ENCODE measurements around the gene SLC12A7. TPM values are rescaled to one million over a fixed set of nuclear protein-coding genes. Genes with fewer than 3 reads are reported as not detected.
"Not testable (repeated sequence)": the region's sequence is repeated elsewhere in the genome, so short reads cannot be mapped to it uniquely, and the experiment has no call there.

SLC12A7 gene
- polyA plus RNA-seq, 3 donors = 33.2 to 51.6 (median 46.1) TPM

DNA sequence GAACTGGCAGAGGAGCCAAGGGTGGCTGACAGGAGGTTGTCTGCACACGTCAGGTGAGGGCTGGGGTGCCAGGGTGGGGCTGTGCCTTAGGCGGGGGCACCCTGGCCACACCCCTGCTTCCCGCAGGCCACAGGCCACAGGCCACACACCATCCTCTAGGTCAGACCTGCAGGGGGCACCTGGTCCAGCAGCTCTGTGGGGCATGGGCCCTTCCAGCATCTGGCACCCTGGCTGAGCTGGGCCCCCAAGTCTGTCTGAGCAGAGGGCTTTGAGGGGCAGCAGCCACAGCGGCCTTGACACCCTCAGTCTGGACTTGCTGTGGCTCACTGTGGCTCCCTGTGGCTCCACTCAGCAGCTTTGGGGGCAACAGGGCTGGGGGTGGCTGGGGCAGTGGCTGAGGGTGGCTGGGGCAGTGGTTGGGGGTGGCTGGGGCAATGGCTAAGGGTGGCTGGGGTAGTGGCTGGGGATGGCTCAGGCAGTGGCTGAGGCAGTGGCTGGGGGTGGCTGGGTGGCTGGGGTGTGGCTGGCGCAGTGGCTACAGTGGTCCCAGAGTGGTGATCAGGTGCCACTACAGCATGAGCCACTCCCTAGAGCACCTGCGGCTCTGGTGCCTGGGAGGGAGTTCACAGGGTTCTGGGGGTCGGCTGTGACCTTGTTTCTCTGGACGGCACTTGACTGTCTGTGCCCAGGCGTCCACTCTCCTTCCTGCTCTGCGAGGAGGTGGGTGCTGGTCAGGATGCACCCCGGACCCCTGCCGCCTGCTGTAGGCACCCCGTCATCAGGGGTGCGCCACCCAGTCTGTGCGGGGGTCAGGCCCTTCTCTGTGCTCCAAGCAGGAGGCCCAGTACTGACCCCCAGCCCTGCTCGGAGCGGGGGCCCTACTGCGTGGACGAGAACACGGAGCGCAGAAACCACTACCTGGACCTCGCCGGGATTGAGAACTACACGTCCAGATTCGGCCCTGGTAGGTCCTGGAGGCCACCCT is 76.2 kb downstream of the SLC12A7 start:
- no peak for DNase-seq (ENCODE audit: extremely low read depth in 1 of 11, low read depth in 9 of 11, low spot score in 4 of 11)

DNA sequence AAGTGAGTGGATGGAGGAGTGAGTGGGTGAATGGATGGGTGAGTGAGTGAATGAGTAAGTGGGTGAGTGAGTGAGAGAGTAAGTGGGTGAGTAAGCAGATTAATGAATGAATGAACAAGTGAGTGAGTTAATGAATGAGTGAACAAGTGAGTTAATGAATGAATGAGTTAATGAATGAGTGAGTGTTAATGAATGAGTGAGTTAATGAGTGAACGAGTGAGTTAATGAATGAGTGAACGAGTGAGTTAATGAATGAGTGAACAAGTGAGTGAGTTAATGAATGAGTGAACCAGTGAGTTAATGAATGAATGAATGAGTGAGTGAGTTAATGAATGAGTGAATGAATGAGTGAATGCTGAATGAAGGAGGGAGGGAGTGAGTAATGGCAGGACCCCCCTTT is 76.9 kb downstream of the SLC12A7 start:
- no peak for DNase-seq (ENCODE audit: extremely low read depth in 1 of 11, low read depth in 9 of 11, low spot score in 4 of 11)

DNA sequence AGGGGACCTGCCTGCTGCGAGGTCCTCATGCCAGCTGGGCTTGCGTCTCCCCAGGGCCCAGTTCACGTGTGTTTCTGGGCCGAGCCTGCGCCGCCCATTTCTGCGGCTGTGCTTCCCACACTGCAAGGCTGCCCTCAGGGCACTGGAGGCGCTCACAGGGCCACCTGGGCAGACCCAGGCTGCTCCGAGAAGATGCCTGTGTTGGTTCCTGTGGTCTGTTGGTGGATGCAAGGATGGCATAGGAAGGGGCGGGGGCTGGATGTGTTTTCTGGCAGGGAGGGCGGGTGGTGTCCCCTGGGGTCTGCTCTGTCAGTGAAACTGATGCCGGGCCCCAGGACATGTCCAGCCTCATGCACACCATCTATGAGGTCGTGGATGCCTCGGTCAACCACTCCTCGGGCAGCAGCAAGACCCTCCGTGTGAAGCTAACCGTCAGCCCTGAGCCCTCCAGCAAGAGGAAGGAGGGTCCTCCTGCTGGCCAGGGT is 77.4 kb downstream of the SLC12A7 start:
- no peak for DNase-seq (ENCODE audit: extremely low read depth in 1 of 11, low read depth in 9 of 11, low spot score in 4 of 11)

DNA sequence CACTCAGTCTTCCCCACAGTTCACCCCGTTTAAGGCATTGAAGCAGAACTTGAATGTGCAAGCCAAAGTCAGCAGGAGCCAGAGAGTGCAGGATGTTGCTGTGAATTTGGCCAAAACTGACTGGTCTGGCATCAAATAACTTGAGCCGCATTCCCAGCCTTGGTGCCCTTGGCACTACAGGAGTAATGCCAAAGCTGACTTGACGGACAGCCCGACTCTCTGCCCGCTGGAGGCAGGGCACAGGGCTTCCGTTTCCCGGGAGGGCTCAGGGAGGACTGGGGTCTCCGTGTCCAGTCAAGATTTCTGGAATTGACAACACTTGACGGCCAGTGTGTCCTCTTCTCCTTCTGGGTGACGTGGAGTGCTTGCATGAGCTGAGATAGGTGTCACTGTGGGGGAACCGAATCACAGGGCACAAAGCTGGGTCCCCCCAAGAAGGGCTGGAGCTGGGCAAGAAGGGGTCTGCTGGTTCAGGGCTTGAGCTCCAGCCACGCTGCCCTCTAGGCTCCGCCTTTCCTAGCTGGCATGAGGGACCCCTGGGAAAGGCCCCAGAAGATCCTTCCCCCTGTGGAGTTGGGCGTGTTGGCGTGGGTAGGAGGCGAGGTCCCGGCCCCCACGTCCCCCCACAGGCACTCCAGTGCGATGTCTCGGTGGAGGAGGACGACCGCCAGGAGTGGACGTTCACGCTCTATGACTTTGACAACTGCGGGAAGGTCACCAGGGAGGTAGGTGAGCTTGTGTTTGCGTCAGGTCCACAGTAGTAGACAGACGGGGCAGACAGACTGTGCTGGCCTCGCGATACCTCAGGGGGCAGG is 78.0 kb downstream of the SLC12A7 start:
- DNase-seq (ENCODE audit: extremely low read depth in 1 of 11, low read depth in 9 of 11, low spot score in 4 of 11) = no peak

DNA sequence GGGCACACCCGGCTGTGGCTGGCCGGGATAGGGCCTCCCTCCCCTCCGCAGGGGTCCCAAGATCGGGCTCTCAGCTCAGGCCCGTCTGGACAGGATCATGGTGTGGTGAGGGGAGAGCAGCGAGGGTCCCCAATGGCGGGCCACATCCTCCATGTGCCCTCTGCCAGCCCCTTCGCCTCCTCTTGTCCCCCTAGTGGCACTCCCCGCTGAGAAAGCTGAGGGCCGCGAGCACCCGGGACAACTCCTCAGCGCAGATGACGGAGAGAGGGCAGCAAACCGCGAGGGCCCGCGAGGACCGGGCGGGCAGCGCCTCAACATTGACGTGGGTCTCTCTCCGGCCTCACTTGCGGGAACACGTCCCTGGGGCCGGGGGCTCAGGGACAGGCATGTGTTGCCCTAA is 78.7 kb downstream of the SLC12A7 start:
- DNase-seq (ENCODE audit: extremely low read depth in 1 of 11, low read depth in 9 of 11, low spot score in 4 of 11) = no peak

DNA sequence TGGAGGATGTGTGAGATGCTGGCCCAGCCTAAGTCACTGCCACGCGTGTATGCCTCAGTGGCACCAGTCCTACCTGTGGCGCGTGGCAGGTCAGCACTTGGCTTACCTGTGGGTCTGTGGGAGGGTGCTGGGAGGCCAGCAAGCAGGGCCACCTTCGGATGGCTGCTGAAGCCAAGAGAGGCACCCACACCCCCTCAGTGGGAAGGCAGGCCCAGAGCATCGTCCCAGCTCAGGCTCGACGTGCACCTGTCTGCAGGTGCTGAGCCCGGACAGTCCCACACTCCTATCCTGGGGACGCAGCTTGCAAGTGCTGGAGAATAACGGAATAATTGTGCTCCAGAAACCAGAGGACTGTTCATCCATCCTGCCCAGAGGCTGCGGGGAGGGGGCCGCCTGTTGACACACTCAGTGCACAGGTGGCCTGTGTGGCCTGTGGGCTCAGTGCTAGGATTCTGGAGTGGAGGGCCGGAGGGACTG is 79.3 kb downstream of the SLC12A7 start:
- no peak for DNase-seq (ENCODE audit: extremely low read depth in 1 of 11, low read depth in 9 of 11, low spot score in 4 of 11)

DNA sequence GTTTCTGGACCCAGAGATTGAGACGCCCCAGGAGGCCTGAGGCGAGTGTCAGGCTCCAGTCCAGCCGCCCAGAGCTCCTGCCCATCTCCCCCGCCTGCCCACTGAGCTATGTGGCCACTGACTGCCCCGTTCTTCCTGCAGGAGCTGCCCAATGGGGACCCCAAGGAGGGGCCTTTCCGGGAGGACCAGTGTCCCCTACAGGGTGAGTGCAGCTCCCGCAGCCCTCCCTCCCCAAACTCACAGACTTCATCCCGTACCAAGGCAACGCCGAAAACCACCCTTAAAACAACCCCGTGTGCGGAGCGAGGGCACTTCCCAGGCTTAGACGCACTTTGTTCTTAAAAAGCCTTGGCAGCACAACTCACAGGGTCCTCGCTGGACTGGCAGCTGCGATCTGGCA is 79.9 kb downstream of the SLC12A7 start:
- DNase-seq (ENCODE audit: extremely low read depth in 1 of 11, low read depth in 9 of 11, low spot score in 4 of 11) = no peak

DNA sequence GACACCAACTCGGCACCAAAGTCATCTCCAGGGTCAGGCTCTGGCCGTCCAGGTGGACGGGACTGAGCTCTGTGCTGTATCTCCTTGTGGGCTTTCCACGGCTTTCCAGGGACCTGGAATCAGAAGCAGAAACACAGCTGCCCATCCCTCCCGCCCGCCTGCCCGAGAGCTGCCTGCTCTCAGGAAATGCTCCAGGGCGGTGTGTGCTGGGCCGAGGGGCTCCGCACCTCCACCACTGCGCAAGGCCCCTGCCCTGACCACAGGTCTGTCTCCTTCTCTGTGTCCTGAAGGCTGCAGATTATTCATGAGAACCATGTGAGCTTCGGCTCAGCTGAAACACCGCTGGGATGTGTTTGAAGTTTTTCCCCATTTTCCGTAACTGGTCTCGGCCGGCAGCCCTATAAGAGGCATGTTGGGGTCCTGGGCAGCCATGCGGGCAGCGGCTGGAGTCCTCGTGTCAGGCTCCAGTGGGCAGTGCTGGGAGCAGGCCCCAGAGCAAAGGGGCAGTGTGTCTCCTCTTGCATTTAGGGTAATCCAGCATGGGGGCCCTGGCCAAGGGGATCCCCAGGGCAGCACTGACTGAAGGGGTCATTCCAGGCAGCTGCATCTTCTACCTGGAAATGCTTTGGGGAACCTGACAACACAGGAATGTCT is 80.4 kb downstream of the SLC12A7 start:
- DNase-seq (ENCODE audit: extremely low read depth in 1 of 11, low read depth in 9 of 11, low spot score in 4 of 11) = no peak

DNA sequence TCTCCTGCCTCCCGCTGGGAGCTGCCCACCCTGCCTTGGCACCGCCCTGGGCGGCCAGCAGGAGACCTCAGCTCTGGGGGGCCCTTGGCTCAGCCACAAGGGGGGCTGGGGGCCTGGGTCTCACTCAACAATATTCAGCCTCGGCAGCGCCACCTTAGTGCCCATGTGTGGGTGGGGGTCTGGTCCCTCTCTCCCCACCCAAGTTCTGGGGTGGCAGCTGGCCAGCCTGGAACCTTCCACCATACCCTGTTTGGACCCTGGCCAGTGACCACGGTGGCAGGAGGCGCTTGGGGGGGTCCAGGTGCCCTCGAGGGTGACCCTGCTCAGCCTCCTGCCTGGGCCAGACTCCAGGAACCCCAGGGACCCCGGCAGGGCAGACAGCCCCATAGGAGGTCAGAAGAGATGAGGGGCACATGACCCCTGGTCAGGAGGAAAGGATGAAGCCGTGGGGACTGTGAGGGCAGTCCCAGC is 81.0 kb downstream of the SLC12A7 start:
- DNase-seq (ENCODE audit: extremely low read depth in 1 of 11, low read depth in 9 of 11, low spot score in 4 of 11) = no peak

DNA sequence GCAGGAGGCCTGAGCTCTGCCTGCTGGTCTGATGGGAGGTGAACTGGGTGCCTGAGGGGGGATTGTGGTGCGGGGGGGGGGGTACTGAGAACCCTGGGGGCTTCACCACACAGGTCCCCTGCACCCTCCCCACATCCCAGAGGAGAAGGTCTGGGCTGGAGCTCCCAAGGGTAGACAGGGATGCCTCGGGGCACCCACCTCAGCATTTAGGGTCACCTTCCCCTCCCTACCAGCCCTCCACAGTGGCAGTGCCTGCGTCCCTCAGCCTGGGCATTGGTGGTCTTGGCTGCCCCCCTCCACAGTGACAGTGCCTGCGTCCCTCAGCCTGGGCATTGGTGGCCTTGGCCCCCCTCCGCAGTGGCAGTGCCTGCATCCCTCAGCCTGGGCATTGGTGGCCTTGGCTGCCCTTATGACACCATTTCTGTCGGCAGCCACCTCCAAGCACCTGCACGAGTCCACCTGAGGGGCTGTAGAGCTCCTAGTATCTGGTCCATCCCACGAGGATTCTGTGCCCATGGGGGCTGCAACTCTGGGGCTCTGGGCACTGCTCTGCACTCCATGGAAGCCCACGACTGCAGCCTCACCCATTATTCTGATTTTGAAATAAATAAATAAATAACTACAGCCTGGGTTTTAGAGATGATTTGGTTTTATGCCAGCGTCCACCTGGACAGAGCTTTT is 81.8 kb downstream of the SLC12A7 start:
- no peak for DNase-seq (ENCODE audit: extremely low read depth in 1 of 11, low read depth in 9 of 11, low spot score in 4 of 11)

DNA sequence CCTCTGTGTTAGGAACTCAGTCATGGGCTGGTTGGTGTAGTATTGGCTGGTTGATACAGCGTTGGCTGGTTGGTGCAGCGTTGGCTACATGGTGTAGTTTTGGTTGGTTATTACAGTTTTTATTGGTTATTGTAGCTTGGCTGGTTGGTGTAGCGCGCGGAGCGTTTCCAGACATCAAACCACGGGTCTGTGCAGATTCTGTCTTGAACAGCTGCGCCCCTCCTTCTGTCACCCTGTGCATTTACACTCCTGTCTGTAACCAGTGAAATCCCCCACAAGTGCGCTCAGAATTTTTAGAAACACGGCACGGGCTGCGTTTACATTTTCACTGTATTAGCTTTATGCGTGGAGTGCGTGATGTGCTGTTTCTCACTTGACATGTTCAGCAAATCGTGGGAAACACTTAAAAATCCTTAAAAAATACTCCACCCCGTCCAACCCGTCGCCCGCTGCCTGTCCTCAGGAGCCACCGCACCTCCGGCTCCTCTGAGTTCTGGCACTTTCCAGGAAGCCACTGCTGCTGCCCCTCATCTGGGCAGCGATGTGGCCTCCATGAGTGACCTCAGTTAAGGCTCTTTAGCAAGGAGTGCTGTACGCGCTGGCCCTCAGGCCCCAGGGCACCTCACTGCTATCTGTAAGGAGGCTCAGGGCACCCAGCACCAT is 82.5 kb downstream of the SLC12A7 start:
- no peak for DNase-seq (ENCODE audit: extremely low read depth in 1 of 11, low read depth in 9 of 11, low spot score in 4 of 11)

DNA sequence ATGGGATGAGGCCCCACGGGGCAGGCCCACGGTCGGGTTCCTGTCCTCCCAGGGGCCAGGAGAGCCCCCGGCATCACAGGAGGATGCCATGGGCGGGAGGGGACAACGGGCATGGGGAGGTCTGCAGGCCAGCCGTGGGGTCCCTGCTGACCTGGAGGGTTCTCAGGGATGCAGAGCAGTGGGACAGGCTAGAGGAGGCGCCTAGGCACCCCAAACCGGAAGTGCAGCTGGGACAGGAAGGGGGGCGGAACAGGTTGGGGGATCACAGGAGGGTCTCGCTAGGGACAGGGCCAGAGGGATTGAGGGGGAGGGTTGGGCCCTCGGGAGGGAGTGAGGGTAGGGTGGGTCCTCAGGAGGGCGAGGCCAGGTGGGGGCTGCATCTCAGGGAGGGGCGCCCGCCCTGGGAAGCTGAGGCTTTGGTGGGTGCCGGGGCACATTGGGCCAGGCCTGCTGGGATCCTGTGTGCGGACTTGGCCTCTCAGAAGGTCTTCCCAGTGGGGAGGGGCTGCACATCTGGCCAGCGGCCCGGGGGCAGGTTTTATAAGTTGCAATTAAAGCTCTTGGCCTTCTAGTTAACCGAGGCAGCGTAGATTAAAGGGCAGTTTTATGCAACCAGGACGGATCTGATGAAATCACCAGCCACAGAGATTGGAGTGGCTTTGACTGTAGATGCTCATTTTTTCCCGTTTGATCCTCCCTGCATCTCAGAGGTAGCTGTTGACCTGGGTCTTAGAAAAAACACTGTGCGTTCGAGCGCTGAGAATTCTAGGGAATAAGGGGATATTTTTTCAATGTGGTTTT is 83.2 kb downstream of the SLC12A7 start:
- DNase-seq (ENCODE audit: extremely low read depth in 1 of 11, low read depth in 9 of 11, low spot score in 4 of 11) = no peak

DNA sequence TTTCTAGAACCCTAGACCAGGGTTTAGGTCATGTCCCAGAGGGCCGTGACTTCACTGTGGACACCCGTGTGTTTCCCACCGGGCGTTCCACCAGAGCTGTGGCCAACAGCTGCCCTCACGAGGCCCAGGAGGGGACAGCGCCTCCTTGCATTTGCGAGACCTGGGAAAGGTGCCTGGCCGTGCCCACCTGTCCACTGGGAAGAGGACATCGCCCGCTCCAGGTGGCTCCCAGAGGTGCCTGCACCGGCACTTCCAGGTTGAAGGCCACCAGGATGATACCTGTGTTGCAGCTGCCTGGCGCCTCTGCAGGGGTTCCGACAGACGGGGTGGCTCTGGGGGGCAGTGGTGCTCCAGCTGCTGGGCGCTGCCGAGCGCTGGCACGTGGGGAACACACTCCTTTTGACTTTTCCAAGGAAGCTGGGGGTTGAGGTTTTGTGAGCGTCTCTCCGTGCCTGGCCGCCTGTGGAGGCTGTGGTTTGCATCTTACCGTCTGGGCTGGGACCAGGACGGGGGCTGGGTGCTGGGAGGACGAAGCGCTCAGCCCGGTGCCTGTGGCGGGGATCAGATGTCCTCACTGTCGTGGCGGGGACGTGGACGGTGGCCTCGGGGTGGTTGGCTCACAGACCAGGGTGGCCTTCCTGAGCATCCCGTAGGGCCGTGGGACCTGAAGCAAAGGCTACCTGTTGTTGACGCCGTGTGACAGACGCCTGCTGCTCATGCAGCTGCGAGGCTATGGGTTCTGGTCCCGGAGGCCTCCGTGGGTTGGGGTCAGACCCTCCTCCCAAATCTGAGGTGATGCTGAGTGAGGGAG is 84.0 kb downstream of the SLC12A7 start:
- DNase-seq (ENCODE audit: extremely low read depth in 1 of 11, low read depth in 9 of 11, low spot score in 4 of 11) = no peak

DNA sequence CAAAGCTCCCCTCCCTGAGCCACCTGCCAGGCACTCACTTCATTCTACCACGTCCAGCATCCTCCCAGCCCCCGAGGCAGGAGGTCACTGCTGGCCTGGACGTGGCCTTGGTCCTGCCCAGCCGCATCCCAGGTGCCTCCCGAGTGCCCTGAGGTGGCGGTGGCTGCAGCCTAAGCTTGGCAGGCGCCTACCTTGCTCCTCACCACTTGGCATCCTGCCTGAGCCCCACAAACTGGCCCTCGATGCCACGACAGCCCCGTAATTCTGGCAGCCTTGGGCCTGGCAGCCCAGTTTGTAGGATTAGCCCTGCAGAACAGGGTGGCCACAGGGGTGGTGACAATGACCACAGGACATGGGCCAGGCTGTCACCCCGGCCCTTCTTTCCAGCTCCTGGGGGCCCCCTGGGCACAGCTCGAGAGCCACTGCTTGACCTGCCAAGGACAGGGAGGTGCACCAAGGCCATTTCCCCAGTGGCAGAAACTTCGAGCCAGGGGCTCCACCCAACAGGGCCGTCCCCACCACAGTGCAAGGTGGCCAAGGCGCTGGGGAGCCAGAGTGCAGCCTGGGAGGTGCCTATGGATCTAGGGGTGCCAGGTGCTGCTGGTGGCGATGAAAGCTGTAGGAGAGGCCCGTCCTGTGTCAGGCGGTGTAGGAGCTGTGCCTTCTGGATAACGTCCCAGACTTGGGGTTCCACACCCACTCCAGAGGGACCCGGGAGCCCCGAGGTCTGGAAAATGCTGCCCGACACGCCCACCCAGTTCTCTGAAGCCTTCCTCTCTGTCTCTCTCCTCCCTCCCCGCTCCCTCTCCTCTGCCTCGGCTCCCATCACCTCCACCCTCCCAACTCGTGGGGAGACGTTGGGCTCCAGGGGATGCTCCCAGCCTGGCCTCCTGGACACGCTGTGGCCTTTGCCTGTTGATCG is 84.9 kb downstream of the SLC12A7 start:
- no peak for DNase-seq (ENCODE audit: extremely low read depth in 1 of 11, low read depth in 9 of 11, low spot score in 4 of 11)

DNA sequence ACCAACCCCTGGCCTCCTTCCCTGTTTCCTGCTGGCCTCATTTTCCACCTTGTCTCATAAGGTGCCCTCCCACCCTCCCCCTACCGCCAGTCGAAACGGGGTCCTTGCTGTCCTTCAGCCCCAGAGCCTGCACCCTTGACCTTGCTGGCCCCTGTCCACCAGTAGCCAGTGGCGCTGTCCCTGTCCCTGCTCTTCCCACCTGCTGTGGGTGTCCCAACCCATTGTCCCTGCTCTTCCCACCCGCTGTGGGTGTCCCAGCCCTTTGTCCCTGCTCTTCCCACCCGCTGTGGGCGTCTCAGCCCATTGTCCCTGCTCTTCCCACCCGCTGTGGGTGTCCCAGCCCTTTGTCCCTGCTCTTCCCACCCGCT is 89.9 kb downstream of the SLC12A7 start:
- not testable (repeated sequence) for DNase-seq (ENCODE audit: extremely low read depth in 1 of 11, low read depth in 9 of 11, low spot score in 4 of 11)

Measured in renal cortex interstitium (tissue), 11 donors.